ENCODE results near the gene WT1.

GRCh38 chr11:32400670-32401369 is 34.5 kb downstream of the WT1 start:
- TF ChIP-seq CTCF (IDR thresholded peaks at IDR 0.05 in 4 of 5, conservative IDR thresholded peaks at IDR 0.05 in 1 of 5) (no peak), POLR2A (IDR thresholded peaks at IDR 0.05) (no peak)

Data from gastrocnemius medialis (tissue), 4 donors.